ENCODE results near the gene HSD17B12. TPM values are rescaled to one million over a fixed set of nuclear protein-coding genes. Genes with fewer than 3 reads are reported as not detected.

HSD17B12 gene
- polyA plus RNA-seq, 1 donor from 2014 or later = 58.8 TPM

- H3K79me2 ChIP-seq (replicated peaks; ENCODE audit: insufficient read depth, low read length) = no peaks in the 10 kb centered on the region
- H2AFZ ChIP-seq (ENCODE audit: low read depth, low read length) = no peak overlapping the region
- no peak overlapping the region for H3K27ac ChIP-seq (ENCODE audit: low read length)
- H3K27me3 ChIP-seq (ENCODE audit: insufficient read depth, low read depth, low read length) = no peaks in the 10 kb centered on the region
- H3K9me3 ChIP-seq (ENCODE audit: low read length) = no peaks in the 10 kb centered on the region
- peaks cover 1% of the 10 kb centered on the region for H3K36me3 ChIP-seq (ENCODE audit: insufficient read depth, low read length)
- no peak overlapping the region for H3K9ac ChIP-seq (ENCODE audit: low read length)
- no peak overlapping the region for H3K4me2 ChIP-seq (ENCODE audit: low read length)
- TF ChIP-seq POLR2AphosphoS5 (IDR thresholded peaks at IDR 0.05) = no peak
- TF ChIP-seq TAF1 (IDR thresholded peaks at IDR 0.05; ENCODE audit: low read depth) = no peak
- no peak for TF ChIP-seq REST (IDR thresholded peaks at IDR 0.05; ENCODE audit: borderline replicate concordance)
- TF ChIP-seq CTCF (IDR thresholded peaks at IDR 0.05; ENCODE audit: poor library complexity, severe bottlenecking) = no peak
- TF ChIP-seq RAD21 (conservative IDR thresholded peaks at IDR 0.05) = no peak
- no peak for TF ChIP-seq SMC3 (conservative IDR thresholded peaks at IDR 0.05; ENCODE audit: poor library complexity)
- TF ChIP-seq MXI1 (conservative IDR thresholded peaks at IDR 0.05; ENCODE audit: poor library complexity, severe bottlenecking) = no peak
- TF ChIP-seq EZH2 (IDR thresholded peaks at IDR 0.05; ENCODE audit: borderline replicate concordance, insufficient read depth, low read length, poor library complexity, severe bottlenecking) = no peak
- TF ChIP-seq EP300 (conservative IDR thresholded peaks at IDR 0.05; ENCODE audit: poor library complexity, severe bottlenecking) = no peak
- no peak overlapping the region for H3K4me3 ChIP-seq (ENCODE audit: low read length)
- H3F3A ChIP-seq (ENCODE audit: insufficient read depth, low read length, poor library complexity, severe bottlenecking) = no peaks in the 10 kb centered on the region
- H3K9me2 ChIP-seq (ENCODE audit: insufficient read depth, low read length) = no peaks in the 10 kb centered on the region
- H4K20me1 ChIP-seq (ENCODE audit: insufficient read depth) = no peaks in the 10 kb centered on the region
These were observed 165.3 kb downstream of the HSD17B12 start for GRCh38 chr11:43845816-43846215.

GRCh38 chr11:43852057-43852636 lies 171.6 kb downstream of the HSD17B12 start:
- no peaks in the 10 kb centered on the region for H4K20me1 ChIP-seq (ENCODE audit: insufficient read depth)
- TF ChIP-seq RAD21 (conservative IDR thresholded peaks at IDR 0.05) (peak; percentile 99), SMC3 (conservative IDR thresholded peaks at IDR 0.05; ENCODE audit: poor library complexity) (peak; percentile 96), REST (IDR thresholded peaks at IDR 0.05; ENCODE audit: borderline replicate concordance) (no peak), CTCF (IDR thresholded peaks at IDR 0.05; ENCODE audit: poor library complexity, severe bottlenecking) (peak; percentile 97)
- no peak overlapping the region for H2AFZ ChIP-seq (ENCODE audit: low read depth, low read length)
- no peaks in the 10 kb centered on the region for H3F3A ChIP-seq (ENCODE audit: insufficient read depth, low read length, poor library complexity, severe bottlenecking)
- no peak overlapping the region for H3K4me2 ChIP-seq (ENCODE audit: low read length)
- H3K79me2 ChIP-seq (replicated peaks; ENCODE audit: insufficient read depth, low read length) = no peaks in the 10 kb centered on the region
- H3K27me3 ChIP-seq (ENCODE audit: insufficient read depth, low read depth, low read length) = no peaks in the 10 kb centered on the region
- no peaks in the 10 kb centered on the region for H3K9me2 ChIP-seq (ENCODE audit: insufficient read depth, low read length)
- no peaks in the 10 kb centered on the region for H3K9me3 ChIP-seq (ENCODE audit: low read length)
- no peaks in the 10 kb centered on the region for H3K36me3 ChIP-seq (ENCODE audit: insufficient read depth, low read length)
- H3K4me3 ChIP-seq (ENCODE audit: low read length) = no peak overlapping the region
- H3K27ac ChIP-seq (ENCODE audit: low read length) = no peak overlapping the region
- H3K9ac ChIP-seq (ENCODE audit: low read length) = no peak overlapping the region

Measured in neural cell (in vitro differentiated cells).